Upper lobe of left lung (tissue), 4 donors: ENCODE measurements around the gene ZFR2.

Experiments used
- CTCF ChIP-seq, 6 experiments: fragments of 450-650 bp in 4 of 6; fragments of 200-600 bp in 2 of 6; sonication (generic) in 2 of 6; IDR thresholded peaks; one replicate each; pipeline ENCODE4 v1.5.1; 2016 to 2019; ENCODE audit warnings: antibody characterized with exemption in 6 of 6
- POLR2A ChIP-seq, 4 donors: fragments of 450-650 bp; IDR thresholded peaks; one replicate each; pipeline ENCODE4 v1.5.1; 2016 to 2017; ENCODE audit warnings: antibody characterized with exemption in 4 of 4, mild to moderate bottlenecking in 2 of 4

GRCh38 chr19:3837332-3837731 is 31.5 kb downstream of the ZFR2 start:
- TF ChIP-seq POLR2A (IDR thresholded peaks at IDR 0.05), result no peak
- no peak for TF ChIP-seq CTCF (IDR thresholded peaks at IDR 0.05)
